Measurements from ENCODE around the gene SGCA. TPM values are rescaled to one million over a fixed set of nuclear protein-coding genes. Genes with fewer than 3 reads are reported as not detected.
A peak's percentile ranks its signal among the peaks of the same experiment; 100 is the strongest.

SGCA gene
- total and polyA plus RNA-seq, 2 of the 13 experiments (the other 11 are each of a cell fraction or from before 2014, with no cell fraction given): not detected

- TF ChIP-seq U2AF1 (optimal IDR thresholded peaks at IDR 0.05; ENCODE audit: low read depth, low read length): peak; percentile 44
- TF ChIP-seq, protein P1, sequence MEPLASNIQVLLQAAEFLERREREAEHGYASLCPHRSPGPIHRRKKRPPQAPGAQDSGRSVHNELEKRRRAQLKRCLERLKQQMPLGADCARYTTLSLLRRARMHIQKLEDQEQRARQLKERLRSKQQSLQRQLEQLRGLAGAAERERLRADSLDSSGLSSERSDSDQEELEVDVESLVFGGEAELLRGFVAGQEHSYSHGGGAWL (CRISPR knock-in tag; IDR thresholded peaks at IDR 0.05): no peak
- TF ChIP-seq ZNF446 (CRISPR knock-in tag; IDR thresholded peaks at IDR 0.05): 0 out of 2 replicates have a peak, but pooled peaks have one; percentile 10
- TF ChIP-seq ZNF646 (CRISPR knock-in tag; IDR thresholded peaks at IDR 0.05): 0 out of 2 replicates have a peak, but pooled peaks have one; percentile 18
- TF ChIP-seq, protein P2, sequence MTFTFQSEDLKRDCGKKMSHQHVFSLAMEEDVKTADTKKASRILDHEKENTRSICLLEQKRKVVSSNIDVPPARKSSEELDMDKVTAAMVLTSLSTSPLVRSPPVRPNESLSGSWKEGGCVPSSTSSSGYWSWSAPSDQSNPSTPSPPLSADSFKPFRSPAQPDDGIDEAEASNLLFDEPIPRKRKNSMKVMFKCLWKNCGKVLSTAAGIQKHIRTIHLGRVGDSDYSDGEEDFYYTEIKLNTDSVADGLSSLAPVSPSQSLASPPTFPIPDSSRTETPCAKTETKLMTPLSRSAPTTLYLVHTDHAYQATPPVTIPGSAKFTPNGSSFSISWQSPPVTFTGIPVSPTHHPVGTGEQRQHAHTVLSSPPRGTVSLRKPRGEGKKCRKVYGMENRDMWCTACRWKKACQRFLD (CRISPR knock-in tag; IDR thresholded peaks at IDR 0.05; ENCODE audit: borderline replicate concordance): peak; percentile 21; the same call in 1 of the 2 replicates
- 0 out of 2 replicates have a peak, but pooled peaks have one; percentile 32 for TF ChIP-seq SAP130 (CRISPR knock-in tag; IDR thresholded peaks at IDR 0.05; ENCODE audit: low read depth)
- TF ChIP-seq ZNF776 (CRISPR knock-in tag; IDR thresholded peaks at IDR 0.05): no peak
- no peak for TF ChIP-seq HHEX (CRISPR knock-in tag; IDR thresholded peaks at IDR 0.05)
- peak; percentile 16; the same call in 1 of the 2 replicates for TF ChIP-seq KDM5A (IDR thresholded peaks at IDR 0.05; ENCODE audit: borderline replicate concordance, low read length)
- TF ChIP-seq ZNF740 (CRISPR knock-in tag; IDR thresholded peaks at IDR 0.05): peak; percentile 36; the same call in 1 of the 2 replicates
- no peak for TF ChIP-seq MYPOP (CRISPR knock-in tag; IDR thresholded peaks at IDR 0.05)
- 0 out of 2 replicates have a peak, but pooled peaks have one; percentile 59 for TF ChIP-seq ZNF225 (CRISPR knock-in tag; IDR thresholded peaks at IDR 0.05)
These were observed 18.7 kb upstream of the SGCA start (continued) for GRCh38 chr17:50146927-50147665.
